Measurements from ENCODE around the gene TTR. TPM values are rescaled to one million over a fixed set of nuclear protein-coding genes. Genes with fewer than 3 reads are reported as not detected.

The TTR gene
- total and polyA plus RNA-seq, 2 of the 4 experiments (the other 2 are of a cell fraction), result not detected

GRCh38 chr18:31579375-31579774 lies 12.3 kb upstream of the TTR start:
- Histone ChIP-seq H2AK9ac (replicated peaks; ENCODE audit: low read depth, low read length, poor library complexity) (no peak overlapping the region), H3K56ac (ENCODE audit: extremely low read depth, insufficient read depth, low read length) (no peak overlapping the region), H2BK20ac (ENCODE audit: low read depth, low read length) (no peak overlapping the region), H2BK120ac (ENCODE audit: low read depth, low read length) (no peak overlapping the region), H3K18ac (ENCODE audit: low read depth, low read length) (no peak overlapping the region), H2AK5ac (ENCODE audit: low read depth, low read length) (no peak overlapping the region), H3K36me3 (ENCODE audit: control insufficient read depth, insufficient read depth, low read length) (no peaks in the 10 kb centered on the region), H2BK5ac (ENCODE audit: low read depth, low read length, poor library complexity, severe bottlenecking) (no peak overlapping the region), H3K9me1 (ENCODE audit: insufficient read depth, low read length) (no peaks in the 10 kb centered on the region), H2AFZ (replicated peaks; ENCODE audit: low read length, poor library complexity) (no peak overlapping the region), H4K5ac (ENCODE audit: low read depth, low read length) (no peak overlapping the region), H3K79me1 (ENCODE audit: low read depth in 1 of 2, low read length in 2 of 2) (no peaks in the 10 kb centered on the region), H2BK15ac (ENCODE audit: low read depth, low read length) (no peak overlapping the region), H3K27me3 (ENCODE audit: control insufficient read depth, insufficient read depth, low read length) (no peaks in the 10 kb centered on the region), H3K4me2 (ENCODE audit: low read depth, low read length) (no peak overlapping the region), H3K4me3 (ENCODE audit: insufficient read depth, low read depth, low read length) (no peak overlapping the region), H4K8ac (ENCODE audit: low read depth in 2 of 2, low read length in 2 of 2) (no peak overlapping the region), H4K20me1 (ENCODE audit: insufficient read depth, low read length) (no peaks in the 10 kb centered on the region), H3K9ac (ENCODE audit: low read depth, low read length) (no peak overlapping the region), H3K14ac (replicated peaks; ENCODE audit: low read depth, low read length) (no peak overlapping the region), H3K9me3 (ENCODE audit: control insufficient read depth, insufficient read depth, low read length) (no peaks in the 10 kb centered on the region), H3K23ac (ENCODE audit: low read depth, low read length) (no peak overlapping the region), H3K27ac (ENCODE audit: insufficient read depth, low read length) (no peak overlapping the region), H4K91ac (ENCODE audit: insufficient read depth, low read depth, low read length) (no peak overlapping the region), H3K4me1 (ENCODE audit: control insufficient read depth, insufficient read depth, low read length) (no peaks in the 10 kb centered on the region), H3K4ac (ENCODE audit: low read depth, low read length) (no peak overlapping the region)
- no peak for TF ChIP-seq POLR2A (IDR thresholded peaks at IDR 0.05; ENCODE audit: low read depth, low read length)
- DNase-seq (no peak), ATAC-seq (ENCODE audit: low read depth) (no peak)
- no CpG with 5 or more reads among the region's 2 CpGs for WGBS, 2 experiments (ENCODE audit: extremely low coverage in 2 of 2, insufficient read length in 1 of 2)
- BruUV-seq (replicated peaks), result no TSS peak
- dilution Hi-C loops (cut with HindIII; ENCODE audit: low sequenced_read_pairs, unreplicated experiment) (no loop called here), intact Hi-C loops (cut with micrococcal nuclease) (no loop called here), in situ Hi-C loops (cut with MboI; ENCODE audit: low sequenced_read_pairs) (no loop called here)
- ChIA-PET CTCF (no interaction called here), POLR2A (ENCODE audit: unreplicated experiment) (no interaction called here)
